H9 (cell line): Measurements from ENCODE around the gene DNM1. TPM values are rescaled to one million over a fixed set of nuclear protein-coding genes. Genes with fewer than 3 reads are reported as not detected.

Experiments used
- DNase-seq: peaks from one replicate; pipeline ENCODE4 v3.0.0-alpha.2; 2017
- H2AFZ ChIP-seq: one replicate; pipeline ENCODE4 v1.6.1; 2013; ENCODE audit warnings: mild to moderate bottlenecking, low read length, control low read depth, moderate library complexity
- H2AK5ac ChIP-seq: 2 replicates; pipeline ENCODE4 v1.6.1; 2013; ENCODE audit warnings: low read length, control low read depth, mixed read lengths; ENCODE audit not compliant: insufficient read length
- H2BK120ac ChIP-seq: one replicate; pipeline ENCODE4 v1.6.1; 2013; ENCODE audit warnings: low read depth, mild to moderate bottlenecking, low read length, control low read depth, inconsistent platforms; ENCODE audit not compliant: poor library complexity, severe bottlenecking
- H2BK12ac ChIP-seq: 2 replicates; pipeline ENCODE4 v1.6.1; 2013; ENCODE audit warnings: low read length, control low read depth, mixed read lengths, low read depth; ENCODE audit not compliant: insufficient read length
- H2BK15ac ChIP-seq: 2 replicates; pipeline ENCODE4 v1.6.1; 2013; ENCODE audit warnings: low read depth, low read length, control low read depth
- H2BK20ac ChIP-seq: one replicate; pipeline ENCODE4 v1.6.1; 2013; ENCODE audit warnings: low read depth, mild to moderate bottlenecking, low read length, control low read depth, inconsistent platforms; ENCODE audit not compliant: poor library complexity, severe bottlenecking
- H2BK5ac ChIP-seq: 2 replicates; pipeline ENCODE4 v1.6.1; 2013; ENCODE audit warnings: low read length, control low read depth, mixed read lengths; ENCODE audit not compliant: insufficient read length
- H3K14ac ChIP-seq: 2 replicates; pipeline ENCODE4 v1.6.1; 2013; ENCODE audit warnings: low read length, control low read depth; ENCODE audit not compliant: insufficient read depth
- H3K18ac ChIP-seq: 2 replicates; pipeline ENCODE4 v1.6.1; 2013; ENCODE audit warnings: low read depth, mild to moderate bottlenecking, mixed read lengths, low read length, control low read depth; ENCODE audit not compliant: insufficient read length
- H3K23ac ChIP-seq: 2 replicates; pipeline ENCODE4 v1.6.1; 2013; ENCODE audit warnings: low read length, control low read depth, mixed read lengths, low read depth; ENCODE audit not compliant: insufficient read length
- H3K23me2 ChIP-seq: 2 replicates; pipeline ENCODE4 v1.6.1; 2013; ENCODE audit warnings: low read depth, mild to moderate bottlenecking, mixed read lengths, low read length, control low read depth; ENCODE audit not compliant: insufficient read length, poor library complexity, severe bottlenecking
- H3K27ac ChIP-seq: 2 replicates; pipeline ENCODE4 v1.5.1; 2013; ENCODE audit warnings: low read length, control low read depth, mixed read lengths, low read depth; ENCODE audit not compliant: insufficient read length
- H3K27me3 ChIP-seq: 2 replicates; pipeline ENCODE4 v1.6.1; 2013; ENCODE audit warnings: low read length, control low read depth, inconsistent platforms; ENCODE audit not compliant: insufficient read depth
- H3K4ac ChIP-seq: 2 replicates; pipeline ENCODE4 v1.6.1; 2013; ENCODE audit warnings: low read depth, mild to moderate bottlenecking, control low read depth, inconsistent platforms, low read length, moderate library complexity
- H3K4me1 ChIP-seq: 2 replicates; pipeline ENCODE4 v1.6.1; 2013; ENCODE audit warnings: low read length, control low read depth, inconsistent platforms; ENCODE audit not compliant: insufficient read depth
- H3K4me2 ChIP-seq: 2 replicates; pipeline ENCODE4 v1.6.1; 2013; ENCODE audit warnings: low read length, control low read depth, mixed read lengths; ENCODE audit not compliant: insufficient read length, insufficient read depth
- H3K56ac ChIP-seq: 2 replicates; pipeline ENCODE4 v1.6.1; 2013; ENCODE audit warnings: low read depth, mild to moderate bottlenecking, mixed read lengths, low read length, control low read depth; ENCODE audit not compliant: insufficient read length
- H3K79me1 ChIP-seq: 2 replicates; pipeline ENCODE4 v1.6.1; 2013; ENCODE audit warnings: low read depth, mild to moderate bottlenecking, moderate library complexity, low read length, control low read depth, inconsistent platforms; ENCODE audit not compliant: insufficient read depth, poor library complexity, severe bottlenecking
- H3K79me2 ChIP-seq: 2 replicates; pipeline ENCODE4 v1.6.1; 2013; ENCODE audit warnings: low read length, control low read depth, inconsistent platforms; ENCODE audit not compliant: insufficient read depth
- H3K9ac ChIP-seq: 2 replicates; pipeline ENCODE4 v1.6.1; 2013; ENCODE audit warnings: low read length, control low read depth, mixed read lengths; ENCODE audit not compliant: insufficient read length; ENCODE audit errors: extremely low read depth
- H3K9me3 ChIP-seq: one replicate; pipeline ENCODE4 v1.6.1; 2013; ENCODE audit warnings: low read depth, low read length, inconsistent platforms; ENCODE audit not compliant: control insufficient read depth
- H3T11ph ChIP-seq: one replicate; pipeline ENCODE4 v1.6.1; 2013; ENCODE audit warnings: mild to moderate bottlenecking, low read length, control low read depth, inconsistent platforms
- H4K20me1 ChIP-seq: one replicate; pipeline ENCODE4 v1.6.1; 2013; ENCODE audit not compliant: control insufficient read depth, insufficient read length, insufficient read depth
- H4K5ac ChIP-seq: 2 replicates; pipeline ENCODE4 v1.6.1; 2013; ENCODE audit warnings: low read depth, mild to moderate bottlenecking, mixed read lengths, low read length, control low read depth; ENCODE audit not compliant: insufficient read length
- H4K8ac ChIP-seq: replicated peaks from 2 replicates; pipeline ENCODE4 v1.6.1; 2013; ENCODE audit warnings: low read length, control low read depth, mixed read lengths, low read depth; ENCODE audit not compliant: insufficient read length
- H4K91ac ChIP-seq: 2 replicates; pipeline ENCODE4 v1.6.1; 2013; ENCODE audit warnings: low read depth, mild to moderate bottlenecking, moderate library complexity, mixed read lengths, low read length, control low read depth; ENCODE audit not compliant: insufficient read length
- H3K27ac Mint-ChIP-seq, 3 experiments: 2 replicates in 2 of 3; 3 replicates in 1 of 3; pipeline ENCODE4 v1.8.0; 2020 to 2021; ENCODE audit warnings: mixed read lengths in 3 of 3, mild to moderate bottlenecking in 1 of 3, moderate library complexity in 1 of 3
- H3K27me3 Mint-ChIP-seq: 2 replicates; pipeline ENCODE4 v1.8.0; 2021; ENCODE audit warnings: low read depth, mild to moderate bottlenecking, moderate library complexity, mixed read lengths
- H3K36me3 Mint-ChIP-seq, 3 experiments: 2 replicates in 2 of 3; 3 replicates in 1 of 3; pipeline ENCODE4 v1.8.0; 2020 to 2021; ENCODE audit warnings: low read depth in 3 of 3, mixed read lengths in 3 of 3; ENCODE audit not compliant: insufficient read depth in 1 of 3
- H3K4me1 Mint-ChIP-seq, 2 experiments: 2 replicates each; pipeline ENCODE4 v1.8.0; 2020; ENCODE audit warnings: mixed read lengths in 2 of 2
- H3K4me3 Mint-ChIP-seq, 2 experiments: 2 replicates in 1 of 2; 3 replicates in 1 of 2; pipeline ENCODE4 v1.8.0; 2020 to 2021; ENCODE audit warnings: mild to moderate bottlenecking in 2 of 2, mixed read lengths in 2 of 2, moderate library complexity in 1 of 2
- H3K9me3 Mint-ChIP-seq, 2 experiments: 2 replicates in 1 of 2; 3 replicates in 1 of 2; pipeline ENCODE4 v1.8.0; 2020; ENCODE audit warnings: mild to moderate bottlenecking in 2 of 2, mixed read lengths in 2 of 2, moderate library complexity in 1 of 2
- WGBS: extraction: QIAGEN DNeasy Blood & Tissue Kit; methylation state at CpG from one replicate; pipeline ENCODE4 v1.1.7; 2013; ENCODE audit warnings: missing lambda C conversion rate, low lambda C conversion rate, mixed read lengths; ENCODE audit not compliant: insufficient read length; ENCODE audit errors: extremely low coverage; 5-methylcytosine and 5-hydroxymethylcytosine counted together
- total RNA-seq: library from RNA; stranded (reverse); gene quantifications from 2 replicates; pipeline ENCODE4 v1.2.1, GENCODE V29; 2021
- TF ChIP-seq, protein P1 (sequence below): fragments of 200-600 bp; sonication (generic); conservative IDR thresholded peaks from 3 replicates; pipeline ENCODE4 v1.8.0; 2021; ENCODE audit warnings: antibody characterized with exemption, mild to moderate bottlenecking

DNM1 gene
- total RNA-seq, 1 experiment from 2014 or later = 58.0 TPM

- H3T11ph ChIP-seq = no peak overlapping the region
- no peak overlapping the region for H4K8ac ChIP-seq
- no peak overlapping the region for H2BK12ac ChIP-seq
- no peaks in the 10 kb centered on the region for H3K27me3 ChIP-seq
- TF ChIP-seq, protein P1, sequence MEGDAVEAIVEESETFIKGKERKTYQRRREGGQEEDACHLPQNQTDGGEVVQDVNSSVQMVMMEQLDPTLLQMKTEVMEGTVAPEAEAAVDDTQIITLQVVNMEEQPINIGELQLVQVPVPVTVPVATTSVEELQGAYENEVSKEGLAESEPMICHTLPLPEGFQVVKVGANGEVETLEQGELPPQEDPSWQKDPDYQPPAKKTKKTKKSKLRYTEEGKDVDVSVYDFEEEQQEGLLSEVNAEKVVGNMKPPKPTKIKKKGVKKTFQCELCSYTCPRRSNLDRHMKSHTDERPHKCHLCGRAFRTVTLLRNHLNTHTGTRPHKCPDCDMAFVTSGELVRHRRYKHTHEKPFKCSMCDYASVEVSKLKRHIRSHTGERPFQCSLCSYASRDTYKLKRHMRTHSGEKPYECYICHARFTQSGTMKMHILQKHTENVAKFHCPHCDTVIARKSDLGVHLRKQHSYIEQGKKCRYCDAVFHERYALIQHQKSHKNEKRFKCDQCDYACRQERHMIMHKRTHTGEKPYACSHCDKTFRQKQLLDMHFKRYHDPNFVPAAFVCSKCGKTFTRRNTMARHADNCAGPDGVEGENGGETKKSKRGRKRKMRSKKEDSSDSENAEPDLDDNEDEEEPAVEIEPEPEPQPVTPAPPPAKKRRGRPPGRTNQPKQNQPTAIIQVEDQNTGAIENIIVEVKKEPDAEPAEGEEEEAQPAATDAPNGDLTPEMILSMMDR = no peak
- no peak overlapping the region for H2BK15ac ChIP-seq
- Mint-ChIP-seq H3K27ac (no peak overlapping the region; a peak in 1 of 7 replicates), H3K36me3 (peaks cover 52 to 77% (median 74%) of the 10 kb centered on the region in 3 experiments), H3K4me1 (peaks cover 0 to 2% of the 10 kb centered on the region in 2 experiments; a peak in 1 of 4 replicates), H3K4me3 (no peak overlapping the region), H3K27me3 (no peaks in the 10 kb centered on the region), H3K9me3 (peaks cover 2 to 7% of the 10 kb centered on the region in 2 experiments; a peak in 1 of 5 replicates)
- no peak overlapping the region for H3K23ac ChIP-seq
- H3K79me2 ChIP-seq = no peaks in the 10 kb centered on the region
- H3K9me3 ChIP-seq = no peaks in the 10 kb centered on the region
- no peak overlapping the region for H3K9ac ChIP-seq
- H2BK5ac ChIP-seq = no peak overlapping the region
- no peak overlapping the region for H3K14ac ChIP-seq
- no peak overlapping the region for H2AK5ac ChIP-seq
- no peak overlapping the region for H2BK20ac ChIP-seq
- H2BK120ac ChIP-seq = no peak overlapping the region
- H3K4me2 ChIP-seq = no peak overlapping the region
- no peak overlapping the region for H3K27ac ChIP-seq
- H2AFZ ChIP-seq = no peak overlapping the region
- no peaks in the 10 kb centered on the region for H3K4me1 ChIP-seq
- H4K91ac ChIP-seq = no peak overlapping the region
- no peak overlapping the region for H3K4ac ChIP-seq
- H3K23me2 ChIP-seq = no peaks in the 10 kb centered on the region
- no peak overlapping the region for H4K5ac ChIP-seq
- H3K56ac ChIP-seq = no peak overlapping the region
- DNase-seq = no peak
- H4K20me1 ChIP-seq = no peaks in the 10 kb centered on the region
- H3K79me1 ChIP-seq = no peaks in the 10 kb centered on the region
- H3K18ac ChIP-seq = no peak overlapping the region
- WGBS = no CpG with 5 or more reads among the region's 8 CpGs
Measured at GRCh38 chr9:128180001-128180400, 23.2 kb upstream of the DNM1 start.
